H1 (cell line): ENCODE measurements around the gene ST3GAL3. TPM values are rescaled to one million over a fixed set of nuclear protein-coding genes. Genes with fewer than 3 reads are reported as not detected.

Experiments
- CTCF ChIA-PET: fragments of 300-600 bp; sonication (Branson Sonifier 250); formaldehyde crosslinking; loops from one replicate; lab custom pipeline; 2021; ENCODE audit not compliant: partially characterized antibody; lab: Charles Lee
- POLR2A ChIA-PET: fragments of 300-600 bp; sonication (Branson Sonifier 250); formaldehyde crosslinking; loops from one replicate; lab custom pipeline; 2021; ENCODE audit warnings: inconsistent platforms; ENCODE audit not compliant: partially characterized antibody; lab: Charles Lee
- DNase-seq, 2 experiments: peaks; one replicate each; pipeline versions ENCODE4 v3.0.0 to v3.0.0-alpha.2; 2010 to 2022; ENCODE audit warnings: low spot score in 2 of 2, low read depth in 1 of 2, mixed read lengths in 1 of 2
- FAIRE-seq: peaks from 2 replicates; lab custom pipeline; 2011; peaks lifted over from hg19 to GRCh38; lab: Jason Lieb, UNC
- H2AFZ ChIP-seq: 2 replicates; pipeline ENCODE4 v1.8.1; 2012; ENCODE audit warnings: low read length, inconsistent platforms
- H2AK5ac ChIP-seq: 2 replicates; pipeline ENCODE4 v1.6.1; 2013; ENCODE audit warnings: low read depth, low read length
- H2BK120ac ChIP-seq: replicated peaks from 2 replicates; pipeline ENCODE3; 2013; ENCODE audit warnings: low read depth, low read length, inconsistent platforms
- H2BK12ac ChIP-seq: 2 replicates; pipeline ENCODE4 v1.6.1; 2013; ENCODE audit warnings: low read depth, low read length
- H2BK15ac ChIP-seq: 2 replicates; pipeline ENCODE4 v1.6.1; 2013; ENCODE audit warnings: low read length
- H2BK20ac ChIP-seq: 2 replicates; pipeline ENCODE4 v1.6.1; 2013; ENCODE audit warnings: low read length
- H2BK5ac ChIP-seq: 2 replicates; pipeline ENCODE4 v1.6.1; 2013; ENCODE audit warnings: low read depth, low read length
- H3K14ac ChIP-seq: 2 replicates; pipeline ENCODE4 v1.6.1; 2013; ENCODE audit warnings: inconsistent platforms; ENCODE audit not compliant: insufficient read length
- H3K18ac ChIP-seq: 2 replicates; pipeline ENCODE4 v1.6.1; 2013; ENCODE audit warnings: low read length; ENCODE audit errors: extremely low read depth
- H3K23ac ChIP-seq: 2 replicates; pipeline ENCODE4 v1.6.1; 2013; ENCODE audit warnings: inconsistent platforms; ENCODE audit not compliant: insufficient read length
- H3K23me2 ChIP-seq: 2 replicates; pipeline ENCODE4 v1.6.1; 2013; ENCODE audit warnings: low read depth, low read length
- H3K27ac ChIP-seq: 2 replicates; pipeline ENCODE4 v1.6.1; 2011; ENCODE audit warnings: low read depth, low read length, inconsistent platforms
- H3K27me3 ChIP-seq, 4 experiments: replicated peaks in 1 of 4; 1 replicate in 1 of 4; 2 replicates in 3 of 4; pipeline versions ENCODE4 v1.6.1 to v1.8.1; 2011 to 2013; ENCODE audit warnings: low read length in 3 of 4, mild to moderate bottlenecking in 3 of 4, inconsistent platforms in 2 of 4, mixed read lengths in 2 of 4, moderate library complexity in 1 of 4; ENCODE audit not compliant: control insufficient read depth in 3 of 4, insufficient read depth in 3 of 4; ENCODE audit errors: extremely low read depth in 1 of 4
- H3K36me3 ChIP-seq, 4 experiments: 2 replicates each; pipeline versions ENCODE4 v1.6.1 to v1.8.1; 2011 to 2013; ENCODE audit warnings: mild to moderate bottlenecking in 4 of 4, low read length in 3 of 4, moderate library complexity in 2 of 4, control low read depth in 1 of 4, inconsistent platforms in 1 of 4; ENCODE audit not compliant: insufficient read depth in 4 of 4, control insufficient read depth in 2 of 4
- H3K4ac ChIP-seq: replicated peaks from 2 replicates; pipeline ENCODE3; 2013; ENCODE audit warnings: low read length, low read depth, mixed read lengths, inconsistent platforms; ENCODE audit not compliant: insufficient read length
- H3K4me1 ChIP-seq, 4 experiments: replicated peaks in 1 of 4; 1 replicate in 1 of 4; 2 replicates in 3 of 4; pipeline versions ENCODE4 v1.6.1 to v1.8.1; 2011 to 2013; ENCODE audit warnings: low read length in 3 of 4, inconsistent platforms in 2 of 4, mixed read lengths in 1 of 4; ENCODE audit not compliant: insufficient read depth in 4 of 4, control insufficient read depth in 3 of 4
- H3K4me2 ChIP-seq, 2 experiments: 2 replicates each; pipeline versions ENCODE4 v1.6.1 to v1.8.1; 2011 to 2013; ENCODE audit warnings: low read depth in 2 of 2, low read length in 2 of 2, control low read depth in 1 of 2, inconsistent platforms in 1 of 2, mild to moderate bottlenecking in 1 of 2; ENCODE audit not compliant: insufficient read depth in 1 of 2
- H3K4me3 ChIP-seq, 4 experiments: fragments of 200-600, 300-600 bp in 1 of 4; sonication (generic), shearing (Covaris generic), sonication (Bioruptor Twin) in 1 of 4; 2 replicates each; pipeline versions ENCODE4 v1.5.1 to v1.8.1; 2011 to 2016; ENCODE audit warnings: low read length in 4 of 4, low read depth in 3 of 4, control low read depth in 2 of 4, inconsistent platforms in 2 of 4, mild to moderate bottlenecking in 2 of 4, mixed read lengths in 1 of 4, moderate library complexity in 1 of 4; ENCODE audit not compliant: insufficient read depth in 2 of 4; ENCODE audit errors: extremely low read depth in 1 of 4
- H3K56ac ChIP-seq: replicated peaks from 2 replicates; pipeline ENCODE3; 2013; ENCODE audit warnings: low read depth, mild to moderate bottlenecking, mixed read lengths, low read length, inconsistent platforms; ENCODE audit not compliant: insufficient read length
- H3K79me1 ChIP-seq: 2 replicates; pipeline ENCODE4 v1.6.1; 2013; ENCODE audit warnings: low read depth, low read length, control low read depth
- H3K79me2 ChIP-seq, 2 experiments: 2 replicates each; pipeline versions ENCODE4 v1.6.1 to v1.8.1; 2012 to 2013; ENCODE audit warnings: low read length in 2 of 2, mild to moderate bottlenecking in 2 of 2, inconsistent platforms in 1 of 2; ENCODE audit not compliant: insufficient read depth in 2 of 2, control insufficient read depth in 1 of 2
- H3K9ac ChIP-seq, 4 experiments: replicated peaks in 1 of 4; 1 replicate in 1 of 4; 2 replicates in 3 of 4; pipeline versions ENCODE4 v1.6.1 to v1.8.1; 2011 to 2013; ENCODE audit warnings: low read depth in 3 of 4, low read length in 3 of 4, control low read depth in 2 of 4, mild to moderate bottlenecking in 2 of 4, moderate library complexity in 2 of 4, inconsistent platforms in 1 of 4; ENCODE audit errors: extremely low read depth in 1 of 4
- H3K9me3 ChIP-seq, 2 experiments: 2 replicates each; pipeline versions ENCODE4 v1.6.1 to v1.8.1; 2012 to 2013; ENCODE audit warnings: mild to moderate bottlenecking in 2 of 2, moderate library complexity in 2 of 2, control low read depth in 1 of 2, inconsistent platforms in 1 of 2, low read depth in 1 of 2, low read length in 1 of 2, mixed read lengths in 1 of 2; ENCODE audit not compliant: insufficient read depth in 2 of 2
- H4K20me1 ChIP-seq, 2 experiments: replicated peaks in 1 of 2; 2 replicates each; pipeline versions ENCODE3 to v1.8.1; 2011 to 2013; ENCODE audit warnings: inconsistent platforms in 2 of 2, low read length in 2 of 2, mild to moderate bottlenecking in 1 of 2; ENCODE audit not compliant: insufficient read depth in 2 of 2, control insufficient read depth in 1 of 2
- H4K5ac ChIP-seq: 2 replicates; pipeline ENCODE4 v1.6.1; 2013; ENCODE audit warnings: low read length, low read depth, mixed read lengths, inconsistent platforms; ENCODE audit not compliant: insufficient read length
- H4K8ac ChIP-seq: 2 replicates; pipeline ENCODE4 v1.8.0; 2013; ENCODE audit warnings: mild to moderate bottlenecking, moderate library complexity, low read length, inconsistent platforms; ENCODE audit not compliant: insufficient read depth; ENCODE audit errors: extremely low read depth
- H4K91ac ChIP-seq: replicated peaks from 2 replicates; pipeline ENCODE3; 2013; ENCODE audit warnings: low read length, mixed read lengths, inconsistent platforms; ENCODE audit not compliant: insufficient read length
- ATF3 ChIP-seq: IDR thresholded peaks from 2 replicates; pipeline ENCODE4 v1.6.1; 2011; ENCODE audit warnings: low read depth, mild to moderate bottlenecking, low read length; ENCODE audit not compliant: insufficient read depth
- CBX8 ChIP-seq: fragments of 300-800, 300-1000 bp; sonication (generic); IDR thresholded peaks from 2 replicates; pipeline ENCODE4 v1.7.1; 2016; ENCODE audit warnings: low read depth, low read length, borderline replicate concordance
- CEBPB ChIP-seq: IDR thresholded peaks from 2 replicates; pipeline ENCODE4 v1.6.1; 2012; ENCODE audit warnings: low read depth, low read length
- CHD2 ChIP-seq: IDR thresholded peaks from 2 replicates; pipeline ENCODE4 v1.6.1; 2012; ENCODE audit warnings: low read length, improper control_type of control experiment
- GTF2F1 ChIP-seq: IDR thresholded peaks from 2 replicates; pipeline ENCODE4 v1.6.1; 2012; ENCODE audit warnings: low read depth, low read length, improper control_type of control experiment, borderline replicate concordance
- HDAC6 ChIP-seq: IDR thresholded peaks from one replicate; pipeline ENCODE4 v1.7.1; 2012; ENCODE audit warnings: low read depth, mild to moderate bottlenecking, inconsistent platforms, low read length, moderate library complexity
- KDM1A ChIP-seq: fragments of 200-600, 300-600 bp; sonication (generic); IDR thresholded peaks from 2 replicates; pipeline ENCODE4 v1.7.1; 2016; ENCODE audit warnings: mild to moderate bottlenecking, low read length, borderline replicate concordance
- SAP30 ChIP-seq: fragments of 300-600 bp; sonication (generic); IDR thresholded peaks from 2 replicates; pipeline ENCODE4 v1.7.1; 2012; ENCODE audit warnings: low read length, moderate library complexity, mild to moderate bottlenecking, inconsistent platforms; ENCODE audit not compliant: insufficient read depth, insufficient replicate concordance
- SUZ12 ChIP-seq: fragments of 200-600 bp; sonication (generic); IDR thresholded peaks from 2 replicates; pipeline ENCODE4 v1.6.1; 2012; ENCODE audit warnings: mild to moderate bottlenecking, inconsistent platforms, low read length, moderate library complexity, mixed read lengths
- WGBS, 2 experiments: shearing (Covaris generic) in 1 of 2; methylation state at CpG; one replicate each; pipeline versions ENCODE4 v1.1.6 to v1.1.7; 2013 to 2015; ENCODE audit warnings: low lambda C conversion rate in 2 of 2, mixed read lengths in 2 of 2, inconsistent platforms in 1 of 2, low coverage in 1 of 2, missing lambda C conversion rate in 1 of 2; ENCODE audit not compliant: insufficient replicate concordance in 2 of 2, insufficient coverage in 1 of 2, insufficient read length in 1 of 2; ENCODE audit errors: extremely low coverage in 1 of 2, missing lambda C conversion rate in 1 of 2; 5-methylcytosine and 5-hydroxymethylcytosine counted together
- polyA plus RNA-seq, 7 experiments: library from polyadenylated mRNA; depleted of rRNA in 3 of 7; stranded (reverse) in 5 of 7; unstranded in 2 of 7; fragments of >200 nt in 5 of 7; fragments of 200-250 nt in 2 of 7; gene quantifications; 1 replicate in 5 of 7; 2 replicates in 1 of 7; 4 replicates in 1 of 7; pipeline versions ENCODE4 v1.2.1 to v1.2.3, GENCODE V29; 2011 to 2013; ENCODE audit warnings: missing spikeins in 2 of 7, mixed read lengths in 2 of 7
- total RNA-seq: library from RNA; stranded (reverse); fragmentation: NEBNext Ultra II Directional; extraction: Animal tissue kit (Norgen Biotek cat#: 25700); gene quantifications from 2 replicates; pipeline ENCODE4 v1.2.1, GENCODE V29; 2021
- TF ChIP-seq, protein P1 (sequence below), 3 experiments: IDR thresholded peaks; 1 replicate in 2 of 3; 2 replicates in 1 of 3; pipeline versions ENCODE4 v1.5.1 to v1.6.1; 2011; ENCODE audit warnings: low read length in 3 of 3, mild to moderate bottlenecking in 3 of 3, inconsistent platforms in 2 of 3, low read depth in 1 of 3, moderate library complexity in 1 of 3; ENCODE audit not compliant: insufficient read depth in 1 of 3; ENCODE audit errors: control extremely low read depth in 1 of 3

The ST3GAL3 gene
- total and polyA plus RNA-seq, 2 of the 8 experiments (the other 6 are each of a cell fraction or from before 2014, with no cell fraction given) = 6.8 to 7.0 TPM

DNA sequence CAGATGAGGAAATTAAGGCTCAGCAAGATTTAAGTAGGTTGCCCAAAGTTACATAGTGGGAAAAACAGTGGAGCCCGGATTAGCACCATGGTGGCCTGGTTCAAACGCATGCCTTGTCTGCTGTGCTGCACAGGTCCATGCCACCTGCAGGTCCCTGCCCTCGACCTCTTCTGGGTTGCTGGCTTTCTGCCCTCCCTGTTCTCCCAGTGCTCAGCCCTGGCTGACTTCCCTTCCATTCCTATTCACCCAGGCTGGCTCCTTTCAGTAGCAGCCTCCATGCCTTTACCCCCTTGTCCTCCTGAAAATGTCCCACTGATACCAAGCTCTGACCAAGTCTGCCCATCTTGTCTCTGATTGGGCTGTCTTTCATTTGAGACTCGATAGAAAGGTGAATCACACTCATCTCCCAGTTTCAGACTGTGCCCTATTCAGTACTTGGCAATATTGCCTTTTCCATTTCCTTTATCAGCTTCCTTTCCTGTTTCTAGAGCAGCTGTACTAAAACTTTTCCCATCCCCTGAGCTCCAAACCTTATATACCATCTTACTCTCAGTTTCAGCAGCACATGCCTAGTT, 75.8 kb downstream of the ST3GAL3 start:
- CTCF ChIA-PET = interaction anchor here (0.8 to 3.0 kb wide), 4 partner anchors 10 to 152 kb away, joined by 3 to 28 read pairs (median 10); partner anchors contain the start of gene ARTN
- TF ChIP-seq SUZ12 = no peak
- TF ChIP-seq CBX8 = no peak
- no peak for TF ChIP-seq SAP30
- no peak for TF ChIP-seq ATF3
- TF ChIP-seq CHD2 = no peak
- TF ChIP-seq GTF2F1 = no peak
- TF ChIP-seq KDM1A = no peak
- no peak for TF ChIP-seq CEBPB
- no peak for TF ChIP-seq HDAC6
- TF ChIP-seq, protein P1, sequence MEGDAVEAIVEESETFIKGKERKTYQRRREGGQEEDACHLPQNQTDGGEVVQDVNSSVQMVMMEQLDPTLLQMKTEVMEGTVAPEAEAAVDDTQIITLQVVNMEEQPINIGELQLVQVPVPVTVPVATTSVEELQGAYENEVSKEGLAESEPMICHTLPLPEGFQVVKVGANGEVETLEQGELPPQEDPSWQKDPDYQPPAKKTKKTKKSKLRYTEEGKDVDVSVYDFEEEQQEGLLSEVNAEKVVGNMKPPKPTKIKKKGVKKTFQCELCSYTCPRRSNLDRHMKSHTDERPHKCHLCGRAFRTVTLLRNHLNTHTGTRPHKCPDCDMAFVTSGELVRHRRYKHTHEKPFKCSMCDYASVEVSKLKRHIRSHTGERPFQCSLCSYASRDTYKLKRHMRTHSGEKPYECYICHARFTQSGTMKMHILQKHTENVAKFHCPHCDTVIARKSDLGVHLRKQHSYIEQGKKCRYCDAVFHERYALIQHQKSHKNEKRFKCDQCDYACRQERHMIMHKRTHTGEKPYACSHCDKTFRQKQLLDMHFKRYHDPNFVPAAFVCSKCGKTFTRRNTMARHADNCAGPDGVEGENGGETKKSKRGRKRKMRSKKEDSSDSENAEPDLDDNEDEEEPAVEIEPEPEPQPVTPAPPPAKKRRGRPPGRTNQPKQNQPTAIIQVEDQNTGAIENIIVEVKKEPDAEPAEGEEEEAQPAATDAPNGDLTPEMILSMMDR (IDR thresholded peaks at IDR 0.05; ENCODE audit: control extremely low read depth in 1 of 3, insufficient read depth in 1 of 3, low read depth in 1 of 3, low read length in 3 of 3) = no peak

More for the DNA sequence above, 75.8 kb downstream of the ST3GAL3 start:
- H3K56ac ChIP-seq = no peak overlapping the region
- H2BK120ac ChIP-seq = no peak overlapping the region
- no peaks in the 10 kb centered on the region for H3K79me2 ChIP-seq
- H3K23me2 ChIP-seq = no peaks in the 10 kb centered on the region
- no peaks in the 10 kb centered on the region for H4K20me1 ChIP-seq
- no peak overlapping the region for H3K4me2 ChIP-seq
- DNase-seq = no peak
- H3K14ac ChIP-seq = no peak overlapping the region
- H2BK5ac ChIP-seq = no peak overlapping the region
- 85% methylated on average over 4 of the region's 4 CpGs; no CpG with 5 or more reads in 1 of the 2 experiments for WGBS, 2 experiments
- no peak overlapping the region for H4K5ac ChIP-seq
- H3K9me3 ChIP-seq = no peaks in the 10 kb centered on the region
- H2AK5ac ChIP-seq = no peak overlapping the region; the same call in 1 of the 2 replicates
- H2BK12ac ChIP-seq = peak overlapping the region; percentile 50; the same call in 1 of the 2 replicates
- no peak overlapping the region for H3K4me3 ChIP-seq
- no peaks in the 10 kb centered on the region for H3K79me1 ChIP-seq
- H2BK15ac ChIP-seq = no peak overlapping the region
- no peak overlapping the region for H3K4ac ChIP-seq
- H3K27me3 ChIP-seq = no peaks in the 10 kb centered on the region
- H3K23ac ChIP-seq = no peak overlapping the region
- POLR2A ChIA-PET = no interaction called here
- H3K27ac ChIP-seq = no peak overlapping the region
- H2AFZ ChIP-seq = no peak overlapping the region
- peak overlapping the region; percentile 40; the same call in 1 of the 2 replicates for H2BK20ac ChIP-seq
- no peak overlapping the region for H3K9ac ChIP-seq
- peaks cover 0 to 4% (median 0%) of the 10 kb centered on the region in 4 experiments; a peak in 1 of 7 replicates for H3K4me1 ChIP-seq
- no peak overlapping the region for H3K18ac ChIP-seq
- no peak overlapping the region for H4K8ac ChIP-seq
- no peak for FAIRE-seq
- no peaks in the 10 kb centered on the region; a peak in 1 of 8 replicates for H3K36me3 ChIP-seq
- no peak overlapping the region for H4K91ac ChIP-seq
